Effector CD8-positive, alpha-beta T cell (primary cell): ENCODE data around the gene ATOH1.

Experiments
- DNase-seq: peaks from one replicate; lab custom pipeline; 2025; lab: John Stamatoyannopoulos, UW

The ATOH1 gene

GRCh38 chr4:93834249-93835066 is 5.9 kb downstream of the ATOH1 start:
- no peak for DNase-seq

GRCh38 chr4:93835929-93836328 is 7.4 kb downstream of the ATOH1 start:
- DNase-seq, result no peak

- no peak for DNase-seq
These were observed 11.2 kb downstream of the ATOH1 start for GRCh38 chr4:93839704-93840103.

GRCh38 chr4:93841803-93842345 is 13.3 kb downstream of the ATOH1 start:
- DNase-seq, result no peak

- no peak for DNase-seq
These were observed 14.2 kb downstream of the ATOH1 start for GRCh38 chr4:93842601-93843252.

GRCh38 chr4:93843772-93844171 is 15.2 kb downstream of the ATOH1 start:
- DNase-seq, result no peak

GRCh38 chr4:93852680-93853079 is 24.1 kb downstream of the ATOH1 start:
- DNase-seq, result no peak

- DNase-seq, result no peak
These were observed 27.4 kb downstream of the ATOH1 start for GRCh38 chr4:93855926-93856325.

GRCh38 chr4:93865650-93866049 is 37.1 kb downstream of the ATOH1 start:
- no peak for DNase-seq

- DNase-seq, result no peak
These were observed 39.0 kb downstream of the ATOH1 start for GRCh38 chr4:93867416-93868001.

GRCh38 chr4:93870876-93871458 is 42.4 kb downstream of the ATOH1 start:
- no peak for DNase-seq

- no peak for DNase-seq
These were observed 48.2 kb downstream of the ATOH1 start for GRCh38 chr4:93876754-93877153.

GRCh38 chr4:93878566-93878965 is 50.0 kb downstream of the ATOH1 start:
- DNase-seq, result no peak

GRCh38 chr4:93879919-93880318 is 51.4 kb downstream of the ATOH1 start:
- DNase-seq, result no peak
